Colon (tissue), 2 donors: Measurements from ENCODE around the gene FBXO31.
"Not testable (repeated sequence)": the region's sequence is repeated elsewhere in the genome, so short reads cannot be mapped to it uniquely, and the experiment has no call there.

ENCODE experiments used
- FAIRE-seq: peaks from 2 replicates; lab custom pipeline; 2012; peaks lifted over from hg19 to GRCh38; lab: Jason Lieb, UNC
- donor health status: control.
- donor health status: control.

The FBXO31 gene

DNA sequence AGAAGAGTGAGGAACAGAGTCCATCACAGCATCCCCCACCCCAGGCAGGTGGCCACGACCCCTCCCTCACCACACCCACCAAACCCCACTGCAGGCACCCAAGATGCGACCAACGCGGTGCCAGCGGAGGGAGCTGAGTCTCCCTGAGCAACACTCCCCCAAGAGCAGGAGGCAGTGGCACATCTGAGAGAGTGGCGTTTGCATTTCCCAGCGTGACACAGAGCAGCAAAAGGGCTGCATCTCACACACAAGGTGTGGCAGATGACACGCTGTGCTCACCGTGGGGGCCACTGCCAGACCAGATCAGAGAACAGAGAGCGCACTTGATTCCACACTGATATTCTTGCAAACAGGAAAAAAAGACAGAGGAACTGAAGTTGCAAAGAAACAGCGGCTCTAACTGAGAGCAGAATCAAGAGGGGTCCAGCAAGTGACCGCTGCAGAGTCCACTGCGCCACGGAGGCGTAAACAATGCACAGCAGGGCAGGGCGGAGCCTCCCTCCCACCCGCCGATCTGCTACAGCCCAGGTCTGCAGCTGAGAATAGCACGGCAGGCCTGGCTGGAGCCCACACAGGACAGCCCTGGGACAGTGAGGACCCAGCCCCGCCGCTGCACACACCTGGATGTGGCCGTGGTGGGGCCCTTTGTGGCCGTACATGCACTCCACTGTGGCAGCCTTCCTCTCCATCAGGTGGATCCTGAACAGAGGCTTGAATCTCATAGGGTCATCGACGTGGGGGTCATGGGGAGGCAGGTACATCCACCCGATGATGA is 40.4 kb downstream of the FBXO31 start:
- FAIRE-seq: no peak

DNA sequence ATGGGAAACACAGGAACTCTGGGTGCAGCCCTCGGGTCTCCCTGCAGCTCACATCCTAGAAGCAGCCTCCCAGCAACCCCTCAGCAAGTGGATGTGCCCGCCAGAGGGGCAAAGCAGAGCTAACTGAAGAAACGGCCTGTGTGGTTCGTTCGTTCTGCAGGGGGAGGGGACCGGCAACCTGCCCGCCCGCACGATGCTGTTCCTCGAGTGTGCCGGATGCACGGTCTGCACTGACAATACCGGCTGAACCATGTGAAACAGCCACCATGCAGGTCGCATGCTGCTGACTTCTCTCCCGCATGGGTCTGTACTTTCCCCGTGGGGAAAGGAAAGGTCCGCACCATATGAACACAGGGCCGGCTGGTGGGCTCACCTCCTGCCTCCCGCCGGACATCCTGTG is 41.1 kb downstream of the FBXO31 start:
- no peak for FAIRE-seq

DNA sequence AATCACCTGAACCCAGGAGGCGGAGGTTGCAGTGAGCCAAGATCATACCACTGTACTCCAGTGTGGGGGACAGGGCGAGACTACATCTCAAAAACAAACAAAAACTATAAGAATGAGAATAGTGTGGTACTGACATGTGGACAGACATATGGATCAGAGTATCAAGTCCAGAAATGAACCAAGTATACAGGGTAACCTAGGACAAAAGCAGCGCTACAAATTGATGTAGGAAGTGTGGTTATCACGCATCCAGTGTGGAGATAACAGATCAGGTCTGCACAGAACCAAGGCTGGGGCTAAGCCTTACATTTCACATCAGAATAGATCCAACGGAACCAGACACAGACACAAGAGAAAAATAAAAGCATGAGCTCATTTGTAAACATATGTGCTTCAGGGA is 43.4 kb downstream of the FBXO31 start:
- no peak for FAIRE-seq

DNA sequence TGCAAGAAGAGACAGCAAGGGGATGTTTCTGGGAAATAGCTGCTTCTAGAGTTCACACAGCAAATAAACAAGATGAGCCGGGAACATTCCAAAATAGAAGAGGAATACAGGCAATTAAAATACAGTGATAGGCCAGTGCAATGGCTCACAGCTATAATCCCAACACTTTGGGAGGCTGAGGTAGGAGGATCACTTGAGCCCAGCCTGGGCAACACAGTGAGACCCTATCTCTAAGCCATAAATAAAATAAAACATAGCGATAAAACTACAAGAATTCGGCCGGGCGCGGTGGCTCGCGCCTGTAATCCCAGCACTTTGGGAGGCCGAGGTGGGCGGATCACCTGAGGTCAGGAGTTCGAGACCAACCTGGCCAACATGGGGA is 43.9 kb downstream of the FBXO31 start:
- FAIRE-seq: not testable (repeated sequence)

DNA sequence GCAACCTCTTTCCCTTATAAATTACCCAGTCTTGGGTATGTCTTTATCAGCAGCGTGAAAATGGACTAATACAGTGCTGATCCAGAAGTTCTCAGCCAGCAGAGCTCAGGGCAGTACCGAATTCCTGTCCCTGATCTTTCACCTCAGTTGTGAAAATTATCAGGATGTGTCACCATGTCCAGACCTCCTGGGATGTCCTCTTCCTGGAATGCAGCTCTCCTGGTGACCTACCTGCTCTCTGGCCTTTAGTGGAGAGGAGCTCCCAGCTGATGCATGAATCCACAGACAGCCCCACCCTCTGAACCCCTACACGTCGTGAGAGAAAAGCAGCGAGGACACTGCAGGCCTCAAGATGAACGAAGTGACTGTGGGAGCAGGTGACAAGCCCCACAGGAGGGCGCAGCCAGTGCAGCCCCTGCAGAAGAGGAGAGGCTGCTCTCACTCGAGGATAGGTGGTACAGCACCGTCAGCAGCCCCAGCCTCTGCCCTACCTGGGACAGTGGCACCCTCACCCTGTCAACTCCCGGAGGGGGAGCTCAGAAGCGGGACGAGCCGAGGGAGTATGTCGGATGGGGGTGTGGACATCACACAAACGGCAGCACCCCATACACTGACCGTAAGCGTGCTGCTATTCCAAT is 44.4 kb downstream of the FBXO31 start:
- FAIRE-seq: no peak

DNA sequence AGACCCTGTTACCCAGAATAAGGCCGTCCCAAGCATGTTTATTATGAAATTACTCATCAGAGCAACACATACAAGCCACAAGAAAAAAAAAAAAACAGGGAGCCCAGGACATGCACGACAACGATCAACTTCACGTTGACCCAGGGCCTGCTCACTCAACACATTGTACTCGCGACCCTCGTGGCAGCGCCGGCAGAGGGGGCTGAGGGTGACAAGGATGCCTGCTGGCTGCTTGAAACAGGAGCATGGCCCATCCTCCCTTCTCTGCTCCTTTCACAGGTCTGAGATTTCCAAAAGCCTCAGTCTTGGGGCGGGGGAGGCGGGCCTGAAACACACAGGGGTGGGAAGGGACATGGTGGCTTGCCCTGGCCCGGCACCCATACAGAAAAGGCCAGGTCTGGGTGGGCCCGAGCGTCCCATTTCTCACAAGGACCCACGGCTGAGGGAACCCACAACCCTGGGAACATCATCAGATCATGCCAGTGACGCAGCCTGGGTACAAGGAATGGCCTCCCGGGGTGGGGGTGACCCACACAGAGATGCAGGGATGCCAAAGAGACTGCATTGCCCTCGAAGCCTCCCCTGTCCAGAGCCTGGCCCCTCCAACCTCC is 45.3 kb downstream of the FBXO31 start:
- FAIRE-seq: no peak

DNA sequence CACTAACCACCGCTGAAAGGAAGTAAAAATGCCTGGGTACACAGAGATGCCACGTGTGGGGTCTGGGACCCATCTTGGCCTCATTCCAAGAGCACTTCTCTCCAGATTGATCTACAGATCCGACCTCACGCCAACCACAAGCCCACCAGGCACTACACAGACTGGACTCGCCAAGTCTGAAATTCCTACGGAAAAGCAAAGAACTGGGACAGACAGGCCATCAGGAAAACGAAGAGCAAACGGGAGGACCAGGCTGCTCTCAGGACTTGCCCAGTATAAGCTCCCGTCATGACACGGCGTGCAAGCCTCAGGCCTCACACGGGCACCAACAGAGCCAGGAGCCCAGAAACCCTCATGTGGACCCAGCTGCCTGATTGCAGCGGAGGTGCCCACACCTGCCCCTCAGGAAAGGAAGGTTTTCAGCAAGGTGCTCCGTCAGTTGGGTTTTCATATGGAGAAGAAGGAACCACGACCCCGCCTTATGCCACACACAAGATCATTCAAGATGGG is 46.3 kb downstream of the FBXO31 start:
- FAIRE-seq: no peak

DNA sequence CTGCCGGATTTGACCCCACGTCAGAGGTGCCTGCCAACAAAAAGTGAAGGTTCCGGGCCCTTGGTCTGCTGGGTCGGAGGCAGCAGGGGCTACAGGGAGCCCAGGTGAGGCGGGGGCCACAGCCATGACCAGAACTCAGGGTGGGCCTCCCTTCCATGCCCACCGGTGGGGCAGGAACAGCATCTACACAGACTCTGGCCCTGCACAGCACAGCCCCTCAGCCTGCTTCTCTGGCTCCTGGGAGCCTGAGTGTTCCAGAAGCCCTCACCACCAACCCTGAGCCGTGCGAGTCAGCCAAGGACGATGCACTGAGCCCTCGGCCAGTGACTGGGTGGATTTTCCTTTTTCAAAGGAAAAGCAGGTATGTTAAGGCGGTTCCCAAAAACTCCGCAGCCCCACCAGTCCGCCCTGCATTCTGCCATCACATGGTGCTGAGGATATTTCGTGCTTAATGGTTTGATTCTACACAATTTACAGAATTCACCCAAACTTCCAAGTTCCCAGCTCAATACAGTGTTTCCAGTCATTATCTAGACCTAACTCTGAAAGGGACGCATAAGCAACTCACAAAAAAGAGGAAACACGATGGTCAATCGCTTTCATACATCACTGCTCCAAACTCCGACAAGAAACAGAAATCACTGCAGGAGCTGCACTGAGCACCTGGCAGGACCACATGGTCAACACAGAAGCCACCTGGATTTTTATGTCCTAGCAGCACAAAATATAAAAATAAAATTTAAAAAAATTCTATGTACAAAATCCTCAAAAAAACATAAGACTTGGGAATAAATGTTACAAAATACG is 46.9 kb downstream of the FBXO31 start:
- FAIRE-seq: no peak

DNA sequence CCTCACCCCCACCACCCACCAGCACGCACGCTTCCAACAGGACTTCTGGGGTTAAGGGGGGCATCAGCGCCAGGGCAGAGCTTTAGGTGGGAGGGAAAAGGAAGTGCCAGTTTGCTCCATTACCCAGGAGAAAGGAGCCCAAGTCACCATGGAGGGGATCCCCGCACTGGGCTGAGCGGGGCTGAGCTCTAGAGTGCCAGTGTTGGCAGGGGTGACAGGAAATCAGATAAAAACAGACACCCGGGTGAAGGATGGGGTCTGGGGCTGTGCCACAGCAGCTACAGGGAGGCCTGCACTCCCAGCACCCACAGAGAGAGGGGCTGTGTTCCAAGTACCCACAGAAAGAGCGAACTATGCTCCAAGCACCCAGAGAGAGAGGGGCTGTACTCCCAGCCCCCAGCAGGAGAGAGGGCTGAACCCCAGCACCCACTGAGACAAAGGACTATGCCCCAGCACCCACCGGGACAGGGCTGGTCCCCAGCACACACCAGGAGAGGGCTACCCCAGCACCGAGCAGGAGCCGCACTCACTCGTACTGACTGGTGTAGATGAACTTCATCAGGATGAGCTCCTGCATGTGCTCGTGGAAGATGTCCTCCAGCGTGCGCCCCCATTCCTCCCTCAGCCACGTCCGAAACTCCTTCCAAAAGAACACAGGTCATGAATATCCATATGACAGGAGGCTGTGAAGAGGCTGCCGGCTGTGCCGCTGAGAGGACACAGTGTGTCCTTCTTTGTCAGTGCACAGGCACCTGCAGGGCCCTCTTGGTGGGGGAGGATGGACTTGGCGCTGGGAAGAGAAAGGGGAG is 47.7 kb downstream of the FBXO31 start:
- no peak for FAIRE-seq

DNA sequence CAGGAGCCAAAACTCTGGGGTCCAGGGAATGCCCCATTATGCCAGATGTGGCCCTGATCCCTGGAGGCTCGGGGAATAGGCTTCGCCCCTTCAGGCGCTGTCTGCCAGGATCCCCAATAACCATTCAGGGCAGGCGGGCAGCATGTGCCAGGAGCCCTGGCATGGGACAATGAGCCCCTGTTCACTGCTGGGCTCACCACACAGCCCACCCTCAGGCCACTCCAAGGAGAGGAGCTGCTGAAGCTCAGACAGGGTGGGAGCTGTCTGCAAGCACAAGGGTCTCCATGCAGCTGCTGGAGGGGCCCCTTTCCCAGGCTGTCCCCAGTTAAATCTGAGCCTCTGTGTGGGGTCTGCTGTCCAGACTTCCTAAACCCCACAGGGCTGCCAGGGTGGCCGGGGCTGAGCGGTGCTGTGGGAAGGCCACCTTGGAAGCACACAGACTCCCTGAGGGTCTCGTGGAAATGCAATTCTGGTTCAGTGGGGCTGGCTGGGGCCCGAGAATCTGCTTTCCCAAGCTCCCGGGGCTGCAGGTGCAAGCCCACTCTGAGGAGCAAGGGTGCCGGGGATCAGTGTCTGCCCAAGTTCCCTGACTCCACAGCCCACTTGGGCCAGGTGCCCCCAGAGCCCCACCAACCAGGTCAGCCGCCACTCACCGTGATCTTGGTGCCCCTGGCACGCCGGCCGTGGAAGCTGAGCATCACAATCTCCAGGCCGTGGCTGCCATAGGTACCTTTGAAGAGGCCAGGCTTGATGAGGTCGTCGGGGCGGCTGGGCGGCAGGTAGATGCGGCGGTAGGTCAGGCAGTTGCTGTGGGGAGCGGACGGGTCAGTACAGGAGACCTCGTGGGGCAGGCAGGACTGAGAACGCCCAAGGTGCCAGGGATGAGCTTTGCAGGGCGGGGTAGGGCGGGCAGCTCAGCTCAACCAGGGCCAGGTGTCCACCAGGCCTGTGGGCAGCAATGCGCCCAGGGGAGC is 48.6 kb downstream of the FBXO31 start:
- no peak for FAIRE-seq

DNA sequence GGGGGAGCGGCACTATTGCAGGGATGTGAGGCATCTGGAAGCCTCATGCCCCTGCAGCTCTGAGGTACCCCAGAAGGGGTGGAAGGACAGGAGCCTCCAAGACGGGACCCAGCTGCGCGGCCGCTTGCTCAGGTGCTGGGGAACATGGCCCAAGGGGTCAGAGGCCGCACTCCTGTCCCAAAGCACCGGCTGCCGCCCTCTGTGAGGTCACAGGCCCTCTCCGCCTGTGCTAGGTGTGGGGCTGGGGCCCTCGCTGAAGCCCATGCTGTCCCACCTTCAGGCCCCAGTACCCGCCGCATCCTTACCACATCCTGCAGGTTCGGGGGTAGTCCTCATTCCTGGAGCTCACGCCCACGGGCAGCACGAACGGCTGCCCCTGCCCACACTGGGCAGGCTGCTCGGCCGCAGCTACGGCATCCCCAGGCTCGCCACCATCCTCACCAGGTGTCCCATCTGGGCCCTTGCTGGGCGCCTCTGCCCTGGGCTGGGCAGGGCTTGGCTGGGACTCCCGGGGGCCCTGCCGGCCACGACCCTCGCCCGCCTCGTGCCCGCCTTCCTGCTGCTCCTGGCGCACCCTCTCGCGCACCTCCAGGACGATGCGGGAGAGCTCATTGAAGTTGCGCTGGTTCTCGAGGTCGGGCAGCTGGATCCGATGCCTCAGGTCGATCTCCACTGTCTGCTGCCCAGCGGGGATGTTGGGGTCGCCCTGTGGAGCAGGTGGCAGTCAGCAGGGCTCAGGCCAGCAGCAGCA is 49.8 kb downstream of the FBXO31 start:
- FAIRE-seq: no peak

DNA sequence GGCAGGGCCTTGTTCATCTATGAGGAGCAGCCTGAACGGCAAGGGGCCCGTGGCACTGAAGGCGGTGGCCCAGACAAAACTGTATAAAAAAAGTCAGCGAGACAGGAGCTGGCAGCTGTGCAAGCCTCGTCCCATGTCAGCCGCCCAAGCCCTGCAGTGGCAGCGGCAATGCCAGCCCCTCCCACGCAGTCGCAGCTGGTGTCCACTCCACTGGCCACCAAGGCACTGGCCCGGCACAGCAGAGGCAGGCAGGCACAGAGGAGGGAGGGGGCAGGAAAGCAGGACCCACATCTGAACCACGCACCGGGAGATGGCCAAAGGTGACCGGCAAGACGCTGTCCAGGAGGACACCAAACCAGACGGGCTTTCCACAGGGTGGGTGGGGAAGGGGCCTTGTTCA is 50.5 kb downstream of the FBXO31 start:
- no peak for FAIRE-seq

DNA sequence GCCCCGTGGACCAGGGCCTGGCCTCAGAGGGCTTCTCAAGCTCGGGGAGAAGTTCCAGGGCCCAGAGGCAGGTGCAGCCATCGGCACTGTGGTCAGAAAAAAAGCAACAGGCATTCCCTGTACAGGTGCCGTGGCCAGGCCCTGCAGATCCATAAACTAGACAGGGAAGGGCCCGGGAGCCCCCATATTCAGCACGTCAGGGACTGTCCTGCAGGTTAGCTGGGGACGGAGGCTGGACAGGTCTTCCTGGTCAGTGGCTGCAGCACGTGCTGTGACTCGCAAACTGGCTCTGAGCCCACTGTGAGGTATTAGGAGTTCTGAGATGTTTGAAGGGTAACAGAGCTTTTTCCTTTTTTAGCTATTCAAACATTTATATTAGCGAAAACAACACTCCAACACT is 51.4 kb downstream of the FBXO31 start:
- no peak for FAIRE-seq

DNA sequence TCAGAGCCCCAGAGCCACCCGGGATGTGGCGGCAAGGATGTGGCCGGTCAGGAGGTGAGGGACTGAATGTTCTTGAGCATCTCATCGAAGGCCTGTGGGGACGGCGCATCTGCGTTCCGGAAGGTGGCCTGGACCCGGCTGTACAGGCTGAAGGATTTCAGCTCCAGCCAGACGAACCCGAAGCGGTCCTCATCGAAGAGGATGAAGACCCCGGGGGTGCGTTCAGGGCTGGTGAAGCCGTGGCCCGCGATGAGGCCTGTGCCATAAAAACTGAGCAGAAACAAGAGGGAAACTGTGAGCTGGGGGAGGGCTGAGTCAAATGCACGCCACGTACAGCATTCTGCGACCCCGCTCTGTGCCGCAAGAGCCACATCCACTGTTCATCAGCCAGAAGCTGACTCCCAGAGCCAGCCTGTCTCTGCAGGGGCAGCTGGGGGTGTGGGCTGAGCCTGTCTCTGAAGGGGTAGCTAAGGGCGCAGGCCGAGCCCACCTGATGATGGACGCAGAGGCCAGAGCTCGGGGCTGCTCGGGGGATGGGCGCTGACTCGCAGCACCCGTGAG is 52.3 kb downstream of the FBXO31 start:
- no peak for FAIRE-seq

DNA sequence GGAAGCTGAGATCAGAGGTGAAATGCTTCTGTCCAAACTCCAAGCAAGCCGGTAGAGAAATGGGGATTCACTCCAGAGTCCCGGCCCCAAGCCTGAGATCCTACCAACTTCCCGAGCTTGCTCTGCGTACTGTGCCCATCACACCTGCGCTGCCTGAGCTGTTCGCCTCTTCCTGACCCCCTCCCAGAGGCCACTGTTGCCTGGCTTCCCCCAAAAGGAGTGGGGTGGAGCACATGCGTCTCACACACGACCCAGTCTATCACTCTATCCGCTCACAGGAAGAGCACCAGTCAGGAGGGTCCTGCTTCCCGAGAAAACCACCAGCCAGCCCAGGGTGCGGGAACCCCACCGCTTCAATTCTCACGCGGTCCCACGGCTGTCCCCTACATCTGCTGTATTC is 52.9 kb downstream of the FBXO31 start:
- no peak for FAIRE-seq

DNA sequence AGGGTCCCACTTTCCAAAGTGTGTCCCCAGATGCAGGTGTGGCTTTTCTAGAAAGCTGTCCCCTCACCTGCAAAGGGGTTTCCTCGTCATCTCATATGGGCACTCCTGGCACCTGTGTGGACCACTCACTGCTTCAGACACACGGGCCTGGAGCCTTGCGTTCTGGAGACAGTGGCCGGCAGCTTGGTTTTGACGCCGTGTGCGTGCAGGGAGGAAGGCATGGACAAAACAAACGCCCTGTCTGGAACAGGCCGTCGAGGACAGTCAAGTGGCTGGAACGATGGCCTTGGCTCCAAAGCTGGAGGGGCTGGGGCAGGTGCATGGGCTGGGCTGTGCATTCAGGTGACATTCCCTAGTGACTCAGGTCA is 53.3 kb downstream of the FBXO31 start:
- FAIRE-seq: no peak

DNA sequence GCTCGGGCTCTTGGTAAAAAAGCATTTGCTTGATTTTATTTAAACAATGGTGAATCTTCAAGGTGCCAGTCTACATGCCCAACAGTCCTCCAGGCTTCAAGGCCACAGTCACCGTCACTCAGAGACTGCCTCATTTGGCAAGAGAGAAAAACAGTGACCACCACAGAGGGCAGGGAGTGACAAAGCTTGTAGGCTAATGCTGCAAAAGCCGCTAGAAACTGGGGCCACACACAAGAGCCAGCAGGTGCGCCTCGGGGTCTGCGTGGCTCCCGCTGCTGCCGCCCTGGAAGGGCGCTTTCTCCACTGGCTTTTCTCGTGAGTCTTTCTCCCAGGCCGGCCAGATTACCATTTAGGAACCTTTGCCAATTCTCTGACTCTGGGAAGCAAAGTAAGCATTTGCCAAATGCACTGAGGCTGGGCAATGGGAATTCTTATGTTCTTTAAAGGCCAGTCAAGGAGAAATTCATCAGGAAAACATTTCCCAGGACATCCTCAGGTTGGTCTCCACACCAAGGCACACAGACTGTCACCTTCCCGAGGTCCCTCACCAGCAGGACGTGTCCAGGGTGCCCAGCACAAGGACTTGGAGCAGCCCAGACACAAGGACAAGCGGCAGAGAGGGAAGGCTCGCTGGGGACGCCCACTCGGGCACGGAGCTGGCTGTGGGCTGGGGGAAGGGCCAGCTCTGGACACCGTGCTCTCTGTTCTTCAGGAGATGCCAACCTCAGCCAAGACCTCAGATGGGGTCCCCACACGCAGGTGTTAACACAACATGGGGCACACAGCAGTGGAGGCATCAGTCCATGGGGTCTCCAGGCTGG is 53.9 kb downstream of the FBXO31 start:
- FAIRE-seq: no peak

DNA sequence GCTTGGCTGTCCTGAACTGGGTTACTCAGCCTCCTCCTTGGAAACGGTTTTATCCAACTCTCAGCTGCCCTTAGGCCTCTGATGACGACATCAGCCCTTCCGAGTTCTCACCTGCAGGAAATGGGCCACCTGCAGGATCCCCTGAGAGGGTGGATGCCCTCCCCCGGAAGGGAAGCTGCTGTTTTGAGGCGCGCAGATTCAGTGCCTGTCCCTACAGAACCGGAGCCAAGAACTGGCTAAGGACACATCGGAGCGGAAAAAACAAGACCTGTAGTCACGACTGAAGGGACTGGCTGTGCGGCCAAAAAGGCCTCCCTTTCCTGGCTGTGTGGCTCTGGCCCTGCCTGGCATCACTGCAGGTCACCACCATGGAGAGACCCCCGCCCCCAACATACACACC is 54.7 kb downstream of the FBXO31 start:
- FAIRE-seq: no peak
